ENCODE measurements around the gene HDAC11. TPM values are rescaled to one million over a fixed set of nuclear protein-coding genes. Genes with fewer than 3 reads are reported as not detected.

Gene HDAC11
- polyA plus RNA-seq, 2 of the 4 experiments (the other 2 are of a cell fraction): 5.6 to 8.4 TPM

GRCh38 chr3:13462125-13462629, 17.9 kb upstream of the HDAC11 start:
- H3K9me3 ChIP-seq: no peaks in the 10 kb centered on the region
- 64% methylated on average over 8 of the region's 8 CpGs for WGBS (ENCODE audit: missing lambda C conversion rate)
- H3K4me1 ChIP-seq: no peaks in the 10 kb centered on the region
- ChIA-PET CTCF (interaction anchor here (0.7 to 4.4 kb wide), 14 partner anchors 9 to 370 kb away, joined by 3 to 43 read pairs (median 7); no protein-coding TSS in a partner anchor), POLR2A (no interaction called here)
- no peak overlapping the region for H3K27ac ChIP-seq
- H3K4me2 ChIP-seq: no peak overlapping the region
- no peak overlapping the region for H3K4me3 ChIP-seq
- no peak for FAIRE-seq
- no peak for TF ChIP-seq ZNF302 (CRISPR knock-in tag; IDR thresholded peaks at IDR 0.05)
- no peak for TF ChIP-seq EP300 (IDR thresholded peaks at IDR 0.05)
- no peak for TF ChIP-seq ELK1 (IDR thresholded peaks at IDR 0.05; ENCODE audit: low read depth, low read length)
- no peak for TF ChIP-seq REST (IDR thresholded peaks at IDR 0.05)
- no peak for TF ChIP-seq GATA3 (IDR thresholded peaks at IDR 0.05; ENCODE audit: borderline replicate concordance)
- TF ChIP-seq HDAC2 (IDR thresholded peaks at IDR 0.05): no peak
- no peak for TF ChIP-seq RCOR1 (IDR thresholded peaks at IDR 0.05; ENCODE audit: low read depth, low read length)
- no peak for TF ChIP-seq POLR2AphosphoS2 (conservative IDR thresholded peaks at IDR 0.05; ENCODE audit: low read length)
- no peak for TF ChIP-seq MAZ (IDR thresholded peaks at IDR 0.05; ENCODE audit: borderline replicate concordance, low read depth, low read length)
- TF ChIP-seq FOXS1 (CRISPR knock-in tag; IDR thresholded peaks at IDR 0.05): no peak
- no peak for TF ChIP-seq RARB (CRISPR knock-in tag; IDR thresholded peaks at IDR 0.05)
- TF ChIP-seq JUN (IDR thresholded peaks at IDR 0.05): no peak
- no peak for TF ChIP-seq KDM5A (IDR thresholded peaks at IDR 0.05)
- TF ChIP-seq NR3C1 (IDR thresholded peaks at IDR 0.05): no peak
- no peak for TF ChIP-seq MAFK (IDR thresholded peaks at IDR 0.05; ENCODE audit: partially characterized antibody)
- TF ChIP-seq BCL3 (IDR thresholded peaks at IDR 0.05): no peak
- no peak for DNase-seq (ENCODE audit: low read depth in 1 of 2, low spot score in 1 of 2)
- ATAC-seq: no peak

- no peak overlapping the region for H3K27ac ChIP-seq
- no peak overlapping the region for H3K4me2 ChIP-seq
- no peak overlapping the region for H3K4me3 ChIP-seq
- CTCF ChIA-PET: interaction anchor here (1.0 to 4.4 kb wide), 11 partner anchors 8 to 370 kb away, joined by 3 to 43 read pairs (median 10); no protein-coding TSS in a partner anchor
- H3K4me1 ChIP-seq: no peaks in the 10 kb centered on the region
- DNase-seq (ENCODE audit: low read depth in 1 of 2, low spot score in 1 of 2): no peak
- ATAC-seq: no peak
- POLR2A ChIA-PET: no interaction called here
- FAIRE-seq: no peak
- TF ChIP-seq HOXB13 (CRISPR knock-in tag; IDR thresholded peaks at IDR 0.05; ENCODE audit: low read depth) (no peak), GATA3 (IDR thresholded peaks at IDR 0.05; ENCODE audit: borderline replicate concordance) (no peak), ESRRA (IDR thresholded peaks at IDR 0.05; ENCODE audit: borderline replicate concordance, low read length) (no peak), SREBF2 (IDR thresholded peaks at IDR 0.05) (no peak), MAZ (IDR thresholded peaks at IDR 0.05; ENCODE audit: borderline replicate concordance, low read depth, low read length) (no peak), PBX3 (IDR thresholded peaks at IDR 0.05) (no peak), NR3C1 (IDR thresholded peaks at IDR 0.05) (no peak), FOSB (CRISPR knock-in tag; IDR thresholded peaks at IDR 0.05) (no peak)
- H3K9me3 ChIP-seq: no peaks in the 10 kb centered on the region
- 58% methylated on average over 5 of the region's 5 CpGs for WGBS (ENCODE audit: missing lambda C conversion rate)
Measured at GRCh38 chr3:13462822-13463221, 17.3 kb upstream of the HDAC11 start.

Measured in A549 (cell line).